NCI-H524 treated with DMSO at 0.1 percent for 48 hours (cell line): ENCODE measurements around the gene MYL5.
"Not testable (repeated sequence)": the region's sequence is repeated elsewhere in the genome, so short reads cannot be mapped to it uniquely, and the experiment has no call there.

Experiments
- DNase-seq: peaks from one replicate; lab custom pipeline; 2025; lab: John Stamatoyannopoulos, UW

The MYL5 gene

GRCh38 chr4:669806-670559 is 4.4 kb upstream of the MYL5 start:
- not testable (repeated sequence) for DNase-seq

DNA sequence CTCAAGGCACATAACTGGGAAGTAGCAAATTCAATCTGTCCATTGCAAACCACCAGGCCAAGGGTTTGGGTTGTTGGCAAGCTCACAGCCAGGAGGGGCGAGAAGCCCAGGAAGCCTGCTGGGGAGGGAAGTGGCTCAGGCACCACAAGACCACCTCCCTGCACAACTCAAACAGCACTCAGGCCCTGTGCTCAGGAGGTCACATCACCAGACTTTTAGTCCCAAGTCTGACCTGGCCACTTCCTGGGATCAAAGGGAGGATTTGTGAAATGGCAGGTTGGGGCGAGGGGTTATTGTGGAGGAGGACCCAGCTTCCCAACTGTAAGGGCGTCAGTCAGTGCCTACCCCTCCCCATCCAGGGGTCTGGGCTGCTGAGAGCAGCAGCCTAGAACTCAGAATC is 2.6 kb upstream of the MYL5 start:
- DNase-seq: no peak

DNA sequence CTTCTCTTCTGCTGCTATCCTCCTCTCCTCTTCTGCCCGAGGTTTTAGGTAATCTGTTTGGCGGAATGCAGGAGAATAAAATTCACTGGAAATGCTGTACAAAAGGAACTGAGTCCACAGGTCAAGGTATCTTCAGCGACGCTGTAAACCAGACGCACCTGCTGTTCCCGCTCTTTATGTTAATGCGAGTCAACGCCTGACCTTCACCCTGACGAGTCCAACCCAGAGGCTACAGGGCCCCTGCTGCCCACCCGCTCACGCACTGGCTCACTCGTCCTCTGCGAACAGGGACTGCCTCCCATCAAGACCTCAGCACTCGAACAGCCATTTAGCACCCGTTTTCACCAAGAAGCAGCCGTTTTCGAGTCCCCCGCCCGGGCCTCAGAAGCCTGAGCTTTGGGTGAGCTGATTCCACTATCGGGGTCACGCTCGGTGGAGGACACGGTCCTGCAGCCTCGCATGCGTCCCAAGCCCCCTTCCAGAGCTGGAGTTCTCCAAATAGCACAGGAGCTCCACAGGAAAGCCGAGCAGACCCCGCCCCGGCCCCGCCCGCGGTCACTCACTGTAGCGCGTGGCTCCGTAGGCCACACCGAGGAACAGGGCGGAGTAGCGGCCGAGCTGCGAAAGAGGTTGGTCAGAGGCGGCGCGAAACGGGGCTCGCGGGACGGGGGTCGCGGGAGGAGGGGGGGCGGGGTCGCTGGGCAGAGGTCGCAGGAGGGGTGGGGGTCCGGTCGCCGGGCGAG is 822 bp upstream of the MYL5 start:
- DNase-seq: no peak

GRCh38 chr4:675036-675882 is 917 bp downstream of the MYL5 start:
- DNase-seq: no peak

- no peak for DNase-seq
Measured at GRCh38 chr4:675980-676870, 1.9 kb downstream of the MYL5 start.

GRCh38 chr4:676871-677235 is 2.5 kb downstream of the MYL5 start:
- DNase-seq: no peak

GRCh38 chr4:677431-678293 is 3.3 kb downstream of the MYL5 start:
- no peak for DNase-seq

DNA sequence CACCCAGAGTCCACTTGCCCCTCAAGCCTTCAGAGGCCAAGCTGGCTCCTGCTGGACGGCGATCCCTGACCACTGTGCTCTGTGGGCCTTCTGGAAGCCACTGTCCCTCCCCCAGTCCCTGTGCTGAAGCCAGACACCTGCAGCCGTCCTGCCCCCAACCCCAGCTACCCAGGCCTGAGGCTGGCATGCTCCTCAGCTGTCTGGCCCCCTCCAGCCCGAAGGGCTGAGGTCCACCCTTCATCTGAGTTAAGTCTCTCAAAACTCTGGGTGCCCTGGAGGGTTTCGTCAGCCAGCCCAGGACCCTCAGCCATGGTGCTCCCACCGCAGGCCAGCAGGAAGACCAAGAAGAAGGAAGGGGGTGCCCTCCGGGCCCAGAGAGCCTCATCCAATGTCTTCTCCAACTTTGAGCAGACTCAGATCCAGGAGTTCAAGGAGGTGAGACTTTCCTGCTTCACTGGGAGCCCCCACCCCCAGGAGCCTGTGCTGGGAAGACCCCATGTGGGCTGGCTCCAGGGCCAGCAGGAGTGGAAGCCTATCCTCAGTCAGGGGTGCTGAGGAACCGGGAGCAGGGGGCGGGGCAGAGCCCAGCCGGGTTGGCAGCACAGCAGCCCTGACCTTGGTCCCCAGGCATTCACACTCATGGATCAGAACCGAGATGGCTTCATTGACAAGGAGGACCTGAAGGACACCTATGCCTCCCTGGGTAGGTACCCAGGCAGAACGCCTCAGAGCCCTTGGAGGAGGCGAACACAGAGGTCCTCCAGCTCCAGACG is 4.2 kb downstream of the MYL5 start:
- no peak for DNase-seq

GRCh38 chr4:679104-679481 is 4.8 kb downstream of the MYL5 start:
- DNase-seq: no peak

DNA sequence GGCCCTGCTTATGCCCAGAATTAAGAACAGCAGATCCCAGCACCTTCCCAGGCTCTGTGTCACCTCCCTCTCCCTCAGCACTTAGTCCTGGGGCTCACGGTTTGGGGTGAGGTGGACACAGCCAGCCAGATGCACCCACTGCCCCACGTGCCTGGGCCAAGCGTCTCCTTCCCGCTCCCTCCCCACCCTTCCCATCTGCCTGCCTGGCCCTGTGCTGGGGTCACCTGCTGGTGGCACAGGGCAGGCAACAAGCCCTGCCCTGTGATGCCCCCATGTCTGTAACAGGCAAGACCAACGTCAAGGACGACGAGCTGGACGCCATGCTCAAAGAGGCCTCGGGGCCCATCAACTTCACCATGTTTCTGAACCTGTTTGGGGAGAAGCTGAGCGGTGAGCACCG is 5.3 kb downstream of the MYL5 start:
- DNase-seq: no peak

- DNase-seq: no peak
Measured at GRCh38 chr4:680091-680490, 5.7 kb downstream of the MYL5 start.

DNA sequence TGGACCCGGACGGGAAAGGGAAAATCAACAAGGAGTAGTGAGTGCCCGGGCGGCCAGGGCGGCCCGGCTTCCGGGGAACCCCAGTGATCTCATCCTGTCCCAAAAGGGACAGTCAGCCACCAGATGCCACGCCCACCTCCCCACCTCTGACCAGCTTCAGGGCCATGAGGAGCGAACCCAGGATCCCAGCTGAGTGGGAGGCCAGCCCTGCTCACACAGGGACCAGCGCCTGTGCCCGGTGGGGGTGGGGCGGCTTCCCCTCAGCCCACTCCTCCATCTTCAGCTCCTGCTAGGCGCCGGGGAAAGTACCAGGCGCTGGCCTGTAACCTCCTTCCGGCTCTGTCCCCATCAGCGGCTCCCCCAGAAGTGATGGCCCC is 6.2 kb downstream of the MYL5 start:
- no peak for DNase-seq

DNA sequence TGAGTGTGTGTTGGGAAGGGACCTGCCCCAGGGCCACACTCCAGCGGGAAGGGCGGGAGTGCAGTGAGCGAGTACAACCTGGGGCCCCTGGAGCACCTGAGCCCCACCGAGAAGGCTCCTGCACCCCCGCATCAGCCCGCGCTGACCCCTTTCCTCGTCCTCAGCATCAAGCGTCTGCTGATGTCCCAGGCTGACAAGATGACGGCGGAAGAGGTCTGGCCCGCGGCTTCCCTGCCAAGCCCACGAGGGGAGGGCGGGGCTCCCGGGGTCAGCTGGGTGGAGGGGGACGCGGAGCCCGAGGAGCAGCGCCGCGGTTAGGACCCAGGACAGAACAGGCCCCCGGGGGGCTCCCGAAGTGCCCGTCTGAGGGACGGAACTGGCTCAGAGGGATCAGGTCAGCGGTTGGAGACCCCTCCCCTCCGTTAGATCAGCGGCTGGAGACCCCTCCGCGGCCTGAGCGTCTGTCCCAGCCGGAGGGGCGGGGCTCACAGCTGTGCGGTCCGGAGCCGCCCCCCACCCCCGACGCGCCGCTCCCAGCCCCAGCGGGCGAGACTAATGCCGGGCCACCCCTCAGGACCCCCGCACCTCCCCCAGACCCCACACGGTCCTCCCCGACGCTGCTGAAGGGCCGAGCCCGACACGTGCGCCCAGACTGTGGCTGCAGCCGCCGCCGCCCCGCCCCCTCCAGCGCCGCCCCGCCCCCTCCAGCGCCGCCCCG is 6.7 kb downstream of the MYL5 start:
- no peak for DNase-seq

GRCh38 chr4:681736-682451 is 7.6 kb downstream of the MYL5 start:
- DNase-seq: no peak

DNA sequence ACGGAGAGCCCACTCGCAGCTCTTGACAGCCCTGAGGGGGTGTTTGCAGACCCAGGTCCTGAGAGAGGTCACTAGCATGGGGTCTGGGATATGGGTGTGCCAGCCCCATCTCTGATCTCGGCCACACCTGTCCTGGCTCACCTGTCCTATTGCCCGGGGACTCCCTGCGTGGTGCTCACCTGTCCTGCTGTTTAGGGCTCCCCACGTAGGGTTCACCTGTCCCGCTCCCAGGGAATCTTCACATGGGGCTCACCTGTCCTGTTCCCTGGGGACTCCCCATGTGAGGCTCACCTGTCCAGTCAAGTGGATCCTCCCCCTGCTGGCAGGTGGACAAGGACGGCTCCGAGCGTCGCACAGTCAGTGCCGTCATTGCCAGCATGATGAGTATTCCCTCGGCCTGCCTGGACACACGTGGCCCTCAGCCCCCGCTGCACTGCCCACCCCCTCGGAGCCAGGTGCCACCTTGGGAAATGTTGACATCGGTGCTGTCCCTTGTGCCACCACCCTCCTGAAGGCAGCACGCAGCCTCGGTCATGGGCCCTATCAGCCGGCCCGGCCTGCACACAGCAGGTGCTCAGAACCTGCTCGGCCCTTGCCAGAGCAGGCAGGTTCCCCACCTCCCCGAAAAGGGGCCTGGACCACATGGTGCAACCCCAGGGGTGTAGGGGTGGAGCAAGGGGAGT is 8.3 kb downstream of the MYL5 start:
- DNase-seq: no peak

GRCh38 chr4:683247-683897 is 9.0 kb downstream of the MYL5 start:
- no peak for DNase-seq

GRCh38 chr4:683982-684622 is 9.8 kb downstream of the MYL5 start:
- DNase-seq: peak; percentile 12
